ENCODE measurements around the gene AAK1. TPM values are rescaled to one million over a fixed set of nuclear protein-coding genes. Genes with fewer than 3 reads are reported as not detected.

Gene AAK1
- total RNA-seq, 1 experiment from 2014 or later = 35.6 TPM

DNA sequence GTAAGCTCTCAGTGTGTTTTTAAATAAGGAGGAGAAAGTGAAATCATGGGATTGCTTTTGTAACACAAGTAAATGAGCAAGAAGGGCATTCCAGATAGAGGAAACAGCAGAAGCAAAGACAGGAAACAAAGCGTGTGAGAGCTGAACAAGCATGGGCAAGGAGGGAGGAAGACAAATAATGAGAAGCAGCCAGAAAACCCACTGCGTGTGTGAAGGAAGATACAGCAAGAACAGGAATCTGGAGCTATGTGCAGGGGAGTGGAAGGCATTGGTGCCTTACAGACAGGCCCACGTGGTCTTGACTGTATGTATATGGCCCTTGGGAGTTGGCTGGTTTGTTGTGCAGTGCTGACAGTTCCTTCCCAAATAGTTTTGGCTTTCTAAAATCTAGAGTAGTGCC lies 88.6 kb downstream of the AAK1 start (continued):
- TF ChIP-seq, protein P1, sequence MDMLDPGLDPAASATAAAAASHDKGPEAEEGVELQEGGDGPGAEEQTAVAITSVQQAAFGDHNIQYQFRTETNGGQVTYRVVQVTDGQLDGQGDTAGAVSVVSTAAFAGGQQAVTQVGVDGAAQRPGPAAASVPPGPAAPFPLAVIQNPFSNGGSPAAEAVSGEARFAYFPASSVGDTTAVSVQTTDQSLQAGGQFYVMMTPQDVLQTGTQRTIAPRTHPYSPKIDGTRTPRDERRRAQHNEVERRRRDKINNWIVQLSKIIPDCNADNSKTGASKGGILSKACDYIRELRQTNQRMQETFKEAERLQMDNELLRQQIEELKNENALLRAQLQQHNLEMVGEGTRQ (CRISPR knock-in tag; IDR thresholded peaks at IDR 0.05) = no peak
- TF ChIP-seq JUN (CRISPR knock-in tag; IDR thresholded peaks at IDR 0.05) = no peak
- no peak for TF ChIP-seq EMX1 (CRISPR knock-in tag; IDR thresholded peaks at IDR 0.05)
- no peak for TF ChIP-seq ZNF219 (CRISPR knock-in tag; IDR thresholded peaks at IDR 0.05; ENCODE audit: borderline replicate concordance)
- TF ChIP-seq NFATC4 (CRISPR knock-in tag; IDR thresholded peaks at IDR 0.05) = no peak
- TF ChIP-seq, protein P2, sequence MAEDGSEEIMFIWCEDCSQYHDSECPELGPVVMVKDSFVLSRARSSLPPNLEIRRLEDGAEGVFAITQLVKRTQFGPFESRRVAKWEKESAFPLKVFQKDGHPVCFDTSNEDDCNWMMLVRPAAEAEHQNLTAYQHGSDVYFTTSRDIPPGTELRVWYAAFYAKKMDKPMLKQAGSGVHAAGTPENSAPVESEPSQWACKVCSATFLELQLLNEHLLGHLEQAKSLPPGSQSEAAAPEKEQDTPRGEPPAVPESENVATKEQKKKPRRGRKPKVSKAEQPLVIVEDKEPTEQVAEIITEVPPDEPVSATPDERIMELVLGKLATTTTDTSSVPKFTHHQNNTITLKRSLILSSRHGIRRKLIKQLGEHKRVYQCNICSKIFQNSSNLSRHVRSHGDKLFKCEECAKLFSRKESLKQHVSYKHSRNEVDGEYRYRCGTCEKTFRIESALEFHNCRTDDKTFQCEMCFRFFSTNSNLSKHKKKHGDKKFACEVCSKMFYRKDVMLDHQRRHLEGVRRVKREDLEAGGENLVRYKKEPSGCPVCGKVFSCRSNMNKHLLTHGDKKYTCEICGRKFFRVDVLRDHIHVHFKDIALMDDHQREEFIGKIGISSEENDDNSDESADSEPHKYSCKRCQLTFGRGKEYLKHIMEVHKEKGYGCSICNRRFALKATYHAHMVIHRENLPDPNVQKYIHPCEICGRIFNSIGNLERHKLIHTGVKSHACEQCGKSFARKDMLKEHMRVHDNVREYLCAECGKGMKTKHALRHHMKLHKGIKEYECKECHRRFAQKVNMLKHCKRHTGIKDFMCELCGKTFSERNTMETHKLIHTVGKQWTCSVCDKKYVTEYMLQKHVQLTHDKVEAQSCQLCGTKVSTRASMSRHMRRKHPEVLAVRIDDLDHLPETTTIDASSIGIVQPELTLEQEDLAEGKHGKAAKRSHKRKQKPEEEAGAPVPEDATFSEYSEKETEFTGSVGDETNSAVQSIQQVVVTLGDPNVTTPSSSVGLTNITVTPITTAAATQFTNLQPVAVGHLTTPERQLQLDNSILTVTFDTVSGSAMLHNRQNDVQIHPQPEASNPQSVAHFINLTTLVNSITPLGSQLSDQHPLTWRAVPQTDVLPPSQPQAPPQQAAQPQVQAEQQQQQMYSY (CRISPR knock-in tag; IDR thresholded peaks at IDR 0.05) = no peak
- TF ChIP-seq ATF1 (CRISPR knock-in tag; IDR thresholded peaks at IDR 0.05) = no peak
- TF ChIP-seq, protein P3, sequence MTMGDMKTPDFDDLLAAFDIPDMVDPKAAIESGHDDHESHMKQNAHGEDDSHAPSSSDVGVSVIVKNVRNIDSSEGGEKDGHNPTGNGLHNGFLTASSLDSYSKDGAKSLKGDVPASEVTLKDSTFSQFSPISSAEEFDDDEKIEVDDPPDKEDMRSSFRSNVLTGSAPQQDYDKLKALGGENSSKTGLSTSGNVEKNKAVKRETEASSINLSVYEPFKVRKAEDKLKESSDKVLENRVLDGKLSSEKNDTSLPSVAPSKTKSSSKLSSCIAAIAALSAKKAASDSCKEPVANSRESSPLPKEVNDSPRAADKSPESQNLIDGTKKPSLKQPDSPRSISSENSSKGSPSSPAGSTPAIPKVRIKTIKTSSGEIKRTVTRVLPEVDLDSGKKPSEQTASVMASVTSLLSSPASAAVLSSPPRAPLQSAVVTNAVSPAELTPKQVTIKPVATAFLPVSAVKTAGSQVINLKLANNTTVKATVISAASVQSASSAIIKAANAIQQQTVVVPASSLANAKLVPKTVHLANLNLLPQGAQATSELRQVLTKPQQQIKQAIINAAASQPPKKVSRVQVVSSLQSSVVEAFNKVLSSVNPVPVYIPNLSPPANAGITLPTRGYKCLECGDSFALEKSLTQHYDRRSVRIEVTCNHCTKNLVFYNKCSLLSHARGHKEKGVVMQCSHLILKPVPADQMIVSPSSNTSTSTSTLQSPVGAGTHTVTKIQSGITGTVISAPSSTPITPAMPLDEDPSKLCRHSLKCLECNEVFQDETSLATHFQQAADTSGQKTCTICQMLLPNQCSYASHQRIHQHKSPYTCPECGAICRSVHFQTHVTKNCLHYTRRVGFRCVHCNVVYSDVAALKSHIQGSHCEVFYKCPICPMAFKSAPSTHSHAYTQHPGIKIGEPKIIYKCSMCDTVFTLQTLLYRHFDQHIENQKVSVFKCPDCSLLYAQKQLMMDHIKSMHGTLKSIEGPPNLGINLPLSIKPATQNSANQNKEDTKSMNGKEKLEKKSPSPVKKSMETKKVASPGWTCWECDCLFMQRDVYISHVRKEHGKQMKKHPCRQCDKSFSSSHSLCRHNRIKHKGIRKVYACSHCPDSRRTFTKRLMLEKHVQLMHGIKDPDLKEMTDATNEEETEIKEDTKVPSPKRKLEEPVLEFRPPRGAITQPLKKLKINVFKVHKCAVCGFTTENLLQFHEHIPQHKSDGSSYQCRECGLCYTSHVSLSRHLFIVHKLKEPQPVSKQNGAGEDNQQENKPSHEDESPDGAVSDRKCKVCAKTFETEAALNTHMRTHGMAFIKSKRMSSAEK (CRISPR knock-in tag; IDR thresholded peaks at IDR 0.05; ENCODE audit: borderline replicate concordance) = no peak

DNA sequence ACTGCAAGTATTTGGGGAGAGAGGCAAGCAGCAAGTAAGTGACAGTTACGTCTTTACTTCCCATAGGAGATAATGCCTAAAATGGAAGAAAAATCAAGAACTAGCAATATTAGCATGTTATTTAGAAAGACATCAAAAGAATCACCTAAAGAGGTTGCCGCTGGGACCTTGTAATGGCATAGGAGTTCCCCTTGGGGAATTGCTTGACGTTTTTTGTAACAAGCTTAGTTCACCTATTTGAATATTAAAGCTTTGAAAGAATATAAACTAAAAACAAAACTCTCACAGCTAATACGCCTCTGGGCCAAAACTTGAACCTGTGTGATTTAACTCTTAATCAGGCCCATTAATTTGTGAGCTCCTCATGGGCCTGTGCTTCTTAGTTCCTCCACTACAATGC lies 89.0 kb downstream of the AAK1 start:
- ChIA-PET POLR2A (no interaction called here), CTCF (interaction anchor here (0.9 to 3.2 kb wide), 3 partner anchors 10 to 262 kb away, joined by 4 to 26 read pairs (median 5); no protein-coding TSS in a partner anchor)
- no peak for ATAC-seq
- no peaks in the 10 kb centered on the region for H3K4me1 Mint-ChIP-seq
- no peaks in the 10 kb centered on the region for H3K9me3 Mint-ChIP-seq
- DNase-seq (ENCODE audit: low spot score) = no peak
- no peak overlapping the region for H3K4me3 Mint-ChIP-seq
- H3K27me3 Mint-ChIP-seq (ENCODE audit: low read depth) = no peaks in the 10 kb centered on the region
- no peaks in the 10 kb centered on the region; the same call in 1 of the 2 replicates for H3K36me3 Mint-ChIP-seq
- H3K27ac Mint-ChIP-seq = peak overlapping the region; percentile 15; the same call in 1 of the 2 replicates
- TF ChIP-seq ZNF138 (CRISPR knock-in tag; conservative IDR thresholded peaks at IDR 0.05) = no peak
- TF ChIP-seq, protein P4, sequence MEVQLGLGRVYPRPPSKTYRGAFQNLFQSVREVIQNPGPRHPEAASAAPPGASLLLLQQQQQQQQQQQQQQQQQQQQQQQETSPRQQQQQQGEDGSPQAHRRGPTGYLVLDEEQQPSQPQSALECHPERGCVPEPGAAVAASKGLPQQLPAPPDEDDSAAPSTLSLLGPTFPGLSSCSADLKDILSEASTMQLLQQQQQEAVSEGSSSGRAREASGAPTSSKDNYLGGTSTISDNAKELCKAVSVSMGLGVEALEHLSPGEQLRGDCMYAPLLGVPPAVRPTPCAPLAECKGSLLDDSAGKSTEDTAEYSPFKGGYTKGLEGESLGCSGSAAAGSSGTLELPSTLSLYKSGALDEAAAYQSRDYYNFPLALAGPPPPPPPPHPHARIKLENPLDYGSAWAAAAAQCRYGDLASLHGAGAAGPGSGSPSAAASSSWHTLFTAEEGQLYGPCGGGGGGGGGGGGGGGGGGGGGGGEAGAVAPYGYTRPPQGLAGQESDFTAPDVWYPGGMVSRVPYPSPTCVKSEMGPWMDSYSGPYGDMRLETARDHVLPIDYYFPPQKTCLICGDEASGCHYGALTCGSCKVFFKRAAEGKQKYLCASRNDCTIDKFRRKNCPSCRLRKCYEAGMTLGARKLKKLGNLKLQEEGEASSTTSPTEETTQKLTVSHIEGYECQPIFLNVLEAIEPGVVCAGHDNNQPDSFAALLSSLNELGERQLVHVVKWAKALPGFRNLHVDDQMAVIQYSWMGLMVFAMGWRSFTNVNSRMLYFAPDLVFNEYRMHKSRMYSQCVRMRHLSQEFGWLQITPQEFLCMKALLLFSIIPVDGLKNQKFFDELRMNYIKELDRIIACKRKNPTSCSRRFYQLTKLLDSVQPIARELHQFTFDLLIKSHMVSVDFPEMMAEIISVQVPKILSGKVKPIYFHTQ (CRISPR knock-in tag; IDR thresholded peaks at IDR 0.05) = no peak
- no peak for TF ChIP-seq FOXJ3 (CRISPR knock-in tag; IDR thresholded peaks at IDR 0.05; ENCODE audit: borderline replicate concordance)
- TF ChIP-seq, protein P5, sequence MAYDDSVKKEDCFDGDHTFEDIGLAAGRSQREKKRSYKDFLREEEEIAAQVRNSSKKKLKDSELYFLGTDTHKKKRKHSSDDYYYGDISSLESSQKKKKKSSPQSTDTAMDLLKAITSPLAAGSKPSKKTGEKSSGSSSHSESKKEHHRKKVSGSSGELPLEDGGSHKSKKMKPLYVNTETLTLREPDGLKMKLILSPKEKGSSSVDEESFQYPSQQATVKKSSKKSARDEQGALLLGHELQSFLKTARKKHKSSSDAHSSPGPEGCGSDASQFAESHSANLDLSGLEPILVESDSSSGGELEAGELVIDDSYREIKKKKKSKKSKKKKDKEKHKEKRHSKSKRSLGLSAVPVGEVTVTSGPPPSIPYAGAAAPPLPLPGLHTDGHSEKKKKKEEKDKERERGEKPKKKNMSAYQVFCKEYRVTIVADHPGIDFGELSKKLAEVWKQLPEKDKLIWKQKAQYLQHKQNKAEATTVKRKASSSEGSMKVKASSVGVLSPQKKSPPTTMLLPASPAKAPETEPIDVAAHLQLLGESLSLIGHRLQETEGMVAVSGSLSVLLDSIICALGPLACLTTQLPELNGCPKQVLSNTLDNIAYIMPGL (CRISPR knock-in tag; IDR thresholded peaks at IDR 0.05) = no peak
- TF ChIP-seq, protein P6, sequence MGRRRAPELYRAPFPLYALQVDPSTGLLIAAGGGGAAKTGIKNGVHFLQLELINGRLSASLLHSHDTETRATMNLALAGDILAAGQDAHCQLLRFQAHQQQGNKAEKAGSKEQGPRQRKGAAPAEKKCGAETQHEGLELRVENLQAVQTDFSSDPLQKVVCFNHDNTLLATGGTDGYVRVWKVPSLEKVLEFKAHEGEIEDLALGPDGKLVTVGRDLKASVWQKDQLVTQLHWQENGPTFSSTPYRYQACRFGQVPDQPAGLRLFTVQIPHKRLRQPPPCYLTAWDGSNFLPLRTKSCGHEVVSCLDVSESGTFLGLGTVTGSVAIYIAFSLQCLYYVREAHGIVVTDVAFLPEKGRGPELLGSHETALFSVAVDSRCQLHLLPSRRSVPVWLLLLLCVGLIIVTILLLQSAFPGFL (CRISPR knock-in tag; IDR thresholded peaks at IDR 0.05; ENCODE audit: borderline replicate concordance) = no peak
- TF ChIP-seq ZNF416 (CRISPR knock-in tag; IDR thresholded peaks at IDR 0.05) = no peak
- no peak for TF ChIP-seq ATF1 (CRISPR knock-in tag; IDR thresholded peaks at IDR 0.05)
- no peak for TF ChIP-seq NR1H2 (CRISPR knock-in tag; IDR thresholded peaks at IDR 0.05)
- no peak for TF ChIP-seq TEAD4 (CRISPR knock-in tag; IDR thresholded peaks at IDR 0.05)
- TF ChIP-seq GRHL2 (CRISPR knock-in tag; IDR thresholded peaks at IDR 0.05; ENCODE audit: insufficient replicate concordance, severe bottlenecking) = no peak
